Breast epithelium (tissue), 4 donors: ENCODE data around the gene ARID5B. TPM values are rescaled to one million over a fixed set of nuclear protein-coding genes. Genes with fewer than 3 reads are reported as not detected.

ENCODE experiments used
- DNase-seq, 2 donors: peaks; one replicate each; pipeline ENCODE4 v3.0.0-alpha.2; 2019; ENCODE audit warnings: low spot score in 2 of 2
- H3K27ac ChIP-seq, 2 donors: fragments of 200-600 bp; sonication (generic) in 1 of 2; one replicate each; pipeline ENCODE4 v1.5.1; 2016 to 2019; ENCODE audit warnings: mild to moderate bottlenecking in 1 of 2
- H3K27me3 ChIP-seq, 2 donors: fragments of 200-600 bp; sonication (generic) in 1 of 2; one replicate each; pipeline versions ENCODE4 v1.5.1 to v1.6.0; 2017 to 2019; ENCODE audit warnings: control low read depth in 1 of 2, mild to moderate bottlenecking in 1 of 2
- H3K36me3 ChIP-seq: fragments of 200-600 bp; one replicate; pipeline ENCODE4 v1.5.1; 2019
- H3K4me1 ChIP-seq, 2 donors: fragments of 200-600 bp; sonication (generic); one replicate each; pipeline ENCODE4 v1.5.1; 2016 to 2019; ENCODE audit warnings: control low read depth in 1 of 2
- H3K4me3 ChIP-seq, 3 donors: fragments of 200-600 bp; sonication (generic); 1 replicate in 2 of 3; 2 replicates in 1 of 3; pipeline ENCODE4 v1.5.1; 2016 to 2019; ENCODE audit warnings: mild to moderate bottlenecking in 3 of 3, moderate library complexity in 2 of 3
- H3K9me3 ChIP-seq, 2 donors: fragments of 200-600 bp; sonication (generic) in 1 of 2; one replicate each; pipeline ENCODE4 v1.5.1; 2016 to 2019; ENCODE audit warnings: control low read depth in 1 of 2
- CTCF ChIP-seq, 3 donors: fragments of 450-650 bp; IDR thresholded peaks; one replicate each; pipeline ENCODE4 v1.5.1; 2016 to 2017; ENCODE audit warnings: antibody characterized with exemption in 3 of 3, mild to moderate bottlenecking in 3 of 3, moderate library complexity in 3 of 3
- POLR2A ChIP-seq: fragments of 450-650 bp; IDR thresholded peaks from one replicate; pipeline ENCODE4 v1.6.1; 2016; ENCODE audit warnings: antibody characterized with exemption, mild to moderate bottlenecking, moderate library complexity
- POLR2AphosphoS5 ChIP-seq, 3 donors: sonication (generic); formaldehyde crosslinking; IDR thresholded peaks; one replicate each; pipeline ENCODE4 v1.6.1; 2017; ENCODE audit warnings: antibody characterized with exemption in 3 of 3
- intact Hi-C: fragments of 100-400 bp; cut with DNase I; formaldehyde crosslinking; loops from one replicate; pipeline ENCODE4 v1.15.1; 2023; ENCODE audit warnings: low total_unique reads
- total RNA-seq, 3 donors: library from RNA; depleted of rRNA; stranded (reverse); fragments of >200 nt; gene quantifications; one replicate each; pipeline ENCODE4 v1.1.0, GENCODE V29; 2016

ARID5B gene
- total RNA-seq, 3 donors from 2014 or later, result 89.5 to 166 (median 125) TPM

- Histone ChIP-seq H3K36me3 (no peaks in the 10 kb centered on the region), H3K27me3 (no peaks in the 10 kb centered on the region), H3K4me3 (no peak overlapping the region), H3K27ac (no peak overlapping the region), H3K9me3 (no peaks in the 10 kb centered on the region), H3K4me1 (no peaks in the 10 kb centered on the region)
- TF ChIP-seq POLR2A (no peak), POLR2AphosphoS5 (IDR thresholded peaks at IDR 0.05) (no peak), CTCF (IDR thresholded peaks at IDR 0.05) (no peak)
- intact Hi-C loops, result loop anchor here (2.0 to 5.0 kb wide), 2 partner anchors 77 to 756 kb away; no protein-coding TSS in a partner anchor
- no peak for DNase-seq
Observed at GRCh38 chr10:61877887-61878739, 23.4 kb upstream of the ARID5B start.

- H3K4me1 ChIP-seq, result no peaks in the 10 kb centered on the region
- no peak for DNase-seq
- no peaks in the 10 kb centered on the region for H3K9me3 ChIP-seq
- H3K27ac ChIP-seq, result no peak overlapping the region
- no peaks in the 10 kb centered on the region for H3K27me3 ChIP-seq
- no peak for TF ChIP-seq POLR2AphosphoS5 (IDR thresholded peaks at IDR 0.05)
- TF ChIP-seq POLR2A, result no peak
- no peak for TF ChIP-seq CTCF (IDR thresholded peaks at IDR 0.05)
- H3K36me3 ChIP-seq, result no peaks in the 10 kb centered on the region
- no peak overlapping the region for H3K4me3 ChIP-seq
- intact Hi-C loops, result loop anchor here (5.0 kb wide), 1 partner anchor 756 kb away; no protein-coding TSS in a partner anchor
Observed at GRCh38 chr10:61878740-61879068, 22.8 kb upstream of the ARID5B start.

GRCh38 chr10:61882621-61883370 is 18.7 kb upstream of the ARID5B start:
- TF ChIP-seq CTCF (IDR thresholded peaks at IDR 0.05) (no peak), POLR2AphosphoS5 (IDR thresholded peaks at IDR 0.05) (no peak), POLR2A (no peak)
- Histone ChIP-seq H3K4me3 (no peak overlapping the region), H3K27me3 (no peaks in the 10 kb centered on the region), H3K4me1 (no peaks in the 10 kb centered on the region), H3K9me3 (no peaks in the 10 kb centered on the region), H3K27ac (no peak overlapping the region), H3K36me3 (no peaks in the 10 kb centered on the region)
- intact Hi-C loops, result no loop called here
- DNase-seq, result no peak

- no peak overlapping the region for H3K27ac ChIP-seq
- H3K4me3 ChIP-seq, result no peak overlapping the region
- no peak for DNase-seq
- H3K36me3 ChIP-seq, result no peaks in the 10 kb centered on the region
- no peaks in the 10 kb centered on the region for H3K4me1 ChIP-seq
- no peak for TF ChIP-seq CTCF (IDR thresholded peaks at IDR 0.05)
- no peaks in the 10 kb centered on the region for H3K27me3 ChIP-seq
- no peaks in the 10 kb centered on the region for H3K9me3 ChIP-seq
- intact Hi-C loops, result no loop called here
Observed at GRCh38 chr10:61883371-61884025, 18.0 kb upstream of the ARID5B start.

- H3K4me1 ChIP-seq, result no peaks in the 10 kb centered on the region
- H3K9me3 ChIP-seq, result no peaks in the 10 kb centered on the region
- no peak overlapping the region for H3K27ac ChIP-seq
- TF ChIP-seq POLR2A (no peak), POLR2AphosphoS5 (IDR thresholded peaks at IDR 0.05) (no peak)
- no peak overlapping the region for H3K4me3 ChIP-seq
- no peak for DNase-seq
- intact Hi-C loops, result no loop called here
- no peaks in the 10 kb centered on the region for H3K36me3 ChIP-seq
- H3K27me3 ChIP-seq, result no peaks in the 10 kb centered on the region
Observed at GRCh38 chr10:61887772-61888171, 13.7 kb upstream of the ARID5B start.
